Calu3 (cell line): Measurements from ENCODE around the gene TSPAN32. TPM values are rescaled to one million over a fixed set of nuclear protein-coding genes. Genes with fewer than 3 reads are reported as not detected.

Experiments
- BruUV-seq: library from RNA; stranded (reverse); fragments of 400-500 nt; replicated peaks from 2 replicates; lab custom pipeline; 2021; lab: Mats Ljungman, UMichigan
- CTCF ChIA-PET: fragments of 300-600 bp; sonication (Branson Sonifier 250); formaldehyde crosslinking; loops from one replicate; lab custom pipeline; 2022; ENCODE audit warnings: antibody characterized with exemption; lab: Charles Lee
- DNase-seq: peaks from one replicate; pipeline ENCODE4 v3.0.0; 2022
- H3K27ac Mint-ChIP-seq: one replicate; pipeline ENCODE4 v1.8.0; 2022; ENCODE audit warnings: mixed read lengths; ENCODE audit not compliant: unreplicated experiment
- H3K27me3 Mint-ChIP-seq: one replicate; pipeline ENCODE4 v1.8.0; 2022; ENCODE audit warnings: mixed read lengths; ENCODE audit not compliant: unreplicated experiment
- H3K36me3 Mint-ChIP-seq: one replicate; pipeline ENCODE4 v1.8.0; 2022; ENCODE audit warnings: mild to moderate bottlenecking, moderate library complexity, mixed read lengths; ENCODE audit not compliant: insufficient read depth, unreplicated experiment
- H3K4me1 Mint-ChIP-seq: one replicate; pipeline ENCODE4 v1.8.0; 2022; ENCODE audit warnings: mild to moderate bottlenecking, low read depth, mixed read lengths; ENCODE audit not compliant: unreplicated experiment
- H3K4me3 Mint-ChIP-seq: one replicate; pipeline ENCODE4 v1.8.0; 2022; ENCODE audit warnings: mild to moderate bottlenecking, low read depth, moderate library complexity, mixed read lengths; ENCODE audit not compliant: unreplicated experiment
- H3K9me3 Mint-ChIP-seq: one replicate; pipeline ENCODE4 v1.8.0; 2022; ENCODE audit warnings: low read depth, mixed read lengths; ENCODE audit not compliant: unreplicated experiment
- CTCF ChIP-seq: fragments of 200-600 bp; IDR thresholded peaks from one replicate; pipeline ENCODE4 v1.8.0; 2022; ENCODE audit warnings: antibody characterized with exemption; ENCODE audit not compliant: unreplicated experiment
- intact Hi-C: fragments of 100-400 bp; cut with micrococcal nuclease; formaldehyde crosslinking; loops from one replicate; pipeline ENCODE4 v1.10.0; 2022; ENCODE audit not compliant: unreplicated experiment
- total RNA-seq: library from RNA; stranded (reverse); gene quantifications from 2 replicates; pipeline ENCODE4 v1.2.3, GENCODE V29; 2022

TSPAN32 gene
- total RNA-seq, 1 experiment from 2014 or later, result not detected

GRCh38 chr11:2318707-2319106 is 16.9 kb downstream of the TSPAN32 start:
- H3K4me1 Mint-ChIP-seq, result no peaks in the 10 kb centered on the region
- no peaks in the 10 kb centered on the region for H3K36me3 Mint-ChIP-seq
- no peak for TF ChIP-seq CTCF
- intact Hi-C loops, result no loop called here
- H3K9me3 Mint-ChIP-seq, result no peaks in the 10 kb centered on the region
- H3K27me3 Mint-ChIP-seq, result peaks cover 68% of the 10 kb centered on the region
- no peak for DNase-seq
- CTCF ChIA-PET, result no interaction called here
- no peak overlapping the region for H3K4me3 Mint-ChIP-seq
- no peak overlapping the region for H3K27ac Mint-ChIP-seq
- BruUV-seq, result no TSS peak

- CTCF ChIA-PET, result no interaction called here
- no peak overlapping the region for H3K4me3 Mint-ChIP-seq
Measured at GRCh38 chr11:2319791-2320472, 18.1 kb downstream of the TSPAN32 start.

DNA sequence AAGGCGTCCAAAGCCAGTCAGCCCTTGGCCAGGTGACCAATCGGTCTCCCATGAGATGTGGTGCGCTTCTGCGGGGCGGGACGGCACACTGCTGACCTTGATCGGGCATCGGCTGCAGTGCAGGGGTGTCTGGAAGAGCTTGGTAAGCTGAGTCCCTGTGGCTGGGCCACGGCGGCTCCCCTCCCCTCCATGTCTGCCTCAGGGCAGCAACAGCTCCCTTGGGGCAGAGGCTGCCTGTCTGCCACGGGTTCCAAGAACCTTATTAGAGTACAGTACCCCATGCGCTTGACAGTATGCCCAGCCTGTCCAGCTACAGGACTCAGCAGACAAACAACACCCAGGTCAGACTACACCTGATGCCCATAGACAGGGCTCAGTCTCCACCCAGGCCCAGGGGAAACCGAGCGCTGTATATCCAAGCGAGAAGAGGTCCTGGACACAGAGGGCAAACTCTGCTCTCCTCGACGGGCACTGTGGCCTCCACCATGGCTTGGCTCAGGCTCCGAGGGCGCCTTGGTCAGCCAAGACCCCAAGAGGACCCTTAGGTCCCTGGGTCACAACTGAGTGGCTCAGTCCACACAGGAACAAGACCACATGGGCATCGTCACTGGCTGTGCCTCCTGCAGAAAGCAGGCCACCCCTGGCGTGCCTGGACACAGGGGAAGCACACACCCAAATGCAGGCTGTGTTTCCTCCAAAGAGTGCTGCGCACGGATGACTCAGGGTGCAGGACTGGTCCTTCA is 18.9 kb downstream of the TSPAN32 start:
- no peaks in the 10 kb centered on the region for H3K9me3 Mint-ChIP-seq
- intact Hi-C loops, result no loop called here

More at GRCh38 chr11:2319791-2320472, 18.1 kb downstream of the TSPAN32 start:
- no peaks in the 10 kb centered on the region for H3K9me3 Mint-ChIP-seq
- H3K27ac Mint-ChIP-seq, result no peak overlapping the region
- no peak for TF ChIP-seq CTCF
- H3K27me3 Mint-ChIP-seq, result peaks cover 75% of the 10 kb centered on the region
- H3K36me3 Mint-ChIP-seq, result no peaks in the 10 kb centered on the region
- no peaks in the 10 kb centered on the region for H3K4me1 Mint-ChIP-seq
- intact Hi-C loops, result no loop called here
- no peak for DNase-seq
- BruUV-seq, result no TSS peak

DNA sequence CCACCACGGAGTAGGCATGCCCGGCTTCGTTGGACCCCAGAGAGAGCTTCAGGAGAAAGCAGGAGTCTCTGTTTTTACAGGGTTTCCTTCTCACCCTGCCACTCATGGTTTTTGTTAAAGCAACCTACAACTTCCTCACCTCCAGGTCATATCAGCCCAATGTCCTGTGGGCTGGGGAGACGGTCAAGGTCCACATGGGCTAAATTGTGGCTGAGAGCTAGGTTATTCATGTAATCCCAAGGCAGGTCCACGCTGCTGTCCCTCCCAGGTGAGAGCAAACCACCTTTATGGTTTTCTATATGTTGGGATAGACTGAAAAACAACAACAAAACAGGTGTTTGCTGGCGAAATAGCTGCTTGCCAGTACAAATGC is 19.5 kb downstream of the TSPAN32 start:
- Mint-ChIP-seq H3K27me3 (peaks cover 75% of the 10 kb centered on the region), H3K4me3 (no peak overlapping the region), H3K27ac (no peak overlapping the region), H3K36me3 (no peaks in the 10 kb centered on the region), H3K4me1 (no peaks in the 10 kb centered on the region), H3K9me3 (no peaks in the 10 kb centered on the region)
- intact Hi-C loops, result no loop called here
- no peak for TF ChIP-seq CTCF
- CTCF ChIA-PET, result no interaction called here
- BruUV-seq, result no TSS peak
- DNase-seq, result no peak

More for the DNA sequence above, 18.9 kb downstream of the TSPAN32 start:
- H3K27ac Mint-ChIP-seq, result no peak overlapping the region
- peaks cover 75% of the 10 kb centered on the region for H3K27me3 Mint-ChIP-seq
- no peak for DNase-seq
- no peak for TF ChIP-seq CTCF
- no TSS peak for BruUV-seq
- H3K36me3 Mint-ChIP-seq, result no peaks in the 10 kb centered on the region
- H3K4me1 Mint-ChIP-seq, result no peaks in the 10 kb centered on the region
- CTCF ChIA-PET, result interaction anchor here (0.6 kb wide), 1 partner anchor 47 kb away, joined by 3 read pairs; no protein-coding TSS in a partner anchor
- no peak overlapping the region for H3K4me3 Mint-ChIP-seq
